ENCODE data around the gene PLCXD3. TPM values are rescaled to one million over a fixed set of nuclear protein-coding genes. Genes with fewer than 3 reads are reported as not detected.

Gene PLCXD3
- total RNA-seq, 1 donor from 2014 or later, result not detected

DNA sequence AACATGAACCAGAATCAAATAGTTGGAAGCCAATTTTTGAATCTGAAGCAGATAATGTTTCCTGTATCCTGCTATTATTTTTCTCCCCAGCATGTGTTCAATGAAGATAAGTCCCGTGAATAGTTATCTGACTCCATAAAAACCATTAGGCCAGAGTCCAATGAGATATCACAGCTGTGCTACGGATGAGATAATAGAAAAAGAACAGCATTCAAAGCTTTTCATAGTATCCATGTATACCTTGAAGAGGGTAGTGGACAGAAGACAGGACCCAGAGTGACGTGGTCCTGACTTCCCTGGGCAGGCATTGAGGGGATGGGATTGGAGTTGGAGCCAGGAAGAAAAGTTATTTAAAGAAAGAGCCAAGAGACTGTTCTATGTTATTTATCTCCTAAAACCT is 246.4 kb downstream of the PLCXD3 start:
- Mint-ChIP-seq H3K9me3 (ENCODE audit: low read depth) (no peaks in the 10 kb centered on the region), H3K4me1 (ENCODE audit: low read depth) (no peaks in the 10 kb centered on the region)
- no peak for DNase-seq (ENCODE audit: low spot score)

DNA sequence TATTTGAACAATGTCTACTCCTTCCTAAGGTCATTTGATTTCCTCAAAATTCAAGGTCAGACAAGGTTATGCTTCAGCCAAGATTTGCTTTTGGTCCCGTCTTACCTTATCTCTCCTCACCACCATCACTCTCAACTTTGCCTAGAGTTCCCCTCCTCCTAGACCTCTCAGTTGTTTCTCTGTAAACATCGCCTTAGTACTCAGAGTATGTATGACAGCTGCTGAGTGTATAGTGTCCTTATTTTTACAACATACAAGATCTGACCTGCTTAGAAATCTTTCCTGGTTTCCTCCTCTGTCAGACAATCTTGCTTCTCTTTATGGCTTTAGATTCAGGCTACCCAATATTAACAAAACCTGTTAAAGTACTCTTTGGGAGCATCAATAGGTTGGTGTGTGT is 247.1 kb downstream of the PLCXD3 start:
- no peaks in the 10 kb centered on the region for H3K4me1 Mint-ChIP-seq (ENCODE audit: low read depth)
- TF ChIP-seq, protein P1, sequence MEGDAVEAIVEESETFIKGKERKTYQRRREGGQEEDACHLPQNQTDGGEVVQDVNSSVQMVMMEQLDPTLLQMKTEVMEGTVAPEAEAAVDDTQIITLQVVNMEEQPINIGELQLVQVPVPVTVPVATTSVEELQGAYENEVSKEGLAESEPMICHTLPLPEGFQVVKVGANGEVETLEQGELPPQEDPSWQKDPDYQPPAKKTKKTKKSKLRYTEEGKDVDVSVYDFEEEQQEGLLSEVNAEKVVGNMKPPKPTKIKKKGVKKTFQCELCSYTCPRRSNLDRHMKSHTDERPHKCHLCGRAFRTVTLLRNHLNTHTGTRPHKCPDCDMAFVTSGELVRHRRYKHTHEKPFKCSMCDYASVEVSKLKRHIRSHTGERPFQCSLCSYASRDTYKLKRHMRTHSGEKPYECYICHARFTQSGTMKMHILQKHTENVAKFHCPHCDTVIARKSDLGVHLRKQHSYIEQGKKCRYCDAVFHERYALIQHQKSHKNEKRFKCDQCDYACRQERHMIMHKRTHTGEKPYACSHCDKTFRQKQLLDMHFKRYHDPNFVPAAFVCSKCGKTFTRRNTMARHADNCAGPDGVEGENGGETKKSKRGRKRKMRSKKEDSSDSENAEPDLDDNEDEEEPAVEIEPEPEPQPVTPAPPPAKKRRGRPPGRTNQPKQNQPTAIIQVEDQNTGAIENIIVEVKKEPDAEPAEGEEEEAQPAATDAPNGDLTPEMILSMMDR (IDR thresholded peaks at IDR 0.05), result no peak
- no peak overlapping the region for H3K27ac Mint-ChIP-seq (ENCODE audit: unreplicated experiment)
- H3K27me3 Mint-ChIP-seq (ENCODE audit: low read depth), result peaks cover 25% of the 10 kb centered on the region
- no peaks in the 10 kb centered on the region for H3K36me3 Mint-ChIP-seq (ENCODE audit: low read depth)
- no peaks in the 10 kb centered on the region for H3K9me3 Mint-ChIP-seq (ENCODE audit: low read depth)
- no peak overlapping the region for H3K4me3 Mint-ChIP-seq (ENCODE audit: unreplicated experiment)
- no peak for DNase-seq (ENCODE audit: low spot score)

More for the DNA sequence above, 246.4 kb downstream of the PLCXD3 start:
- TF ChIP-seq, protein P1 (IDR thresholded peaks at IDR 0.05), result no peak
- Mint-ChIP-seq H3K27me3 (ENCODE audit: low read depth) (peaks cover 25% of the 10 kb centered on the region), H3K27ac (ENCODE audit: unreplicated experiment) (no peak overlapping the region), H3K36me3 (ENCODE audit: low read depth) (no peaks in the 10 kb centered on the region), H3K4me3 (ENCODE audit: unreplicated experiment) (no peak overlapping the region)
